Loucy (cell line): ENCODE measurements around the gene CBFB.

ENCODE experiments used
- H2AFZ ChIP-seq: fragments of 200-600 bp; sonication (generic); 2 replicates; pipeline ENCODE4 v1.6.0; 2016; ENCODE audit warnings: antibody characterized with exemption, mild to moderate bottlenecking, low read length, moderate library complexity
- H3F3A ChIP-seq: fragments of 200-600 bp; 2 replicates; pipeline ENCODE4 v1.6.0; 2016; ENCODE audit warnings: antibody characterized with exemption, low read depth, mild to moderate bottlenecking
- H3K27me3 ChIP-seq: fragments of 200-600 bp; sonication (generic); 2 replicates; pipeline ENCODE4 v1.6.1; 2014; ENCODE audit warnings: low read length, mild to moderate bottlenecking; ENCODE audit not compliant: insufficient read depth, poor library complexity, severe bottlenecking
- H3K36me3 ChIP-seq: fragments of 200-600 bp; sonication (generic); 2 replicates; pipeline ENCODE4 v1.6.1; 2016; ENCODE audit warnings: low read length; ENCODE audit not compliant: insufficient read depth
- H3K4me1 ChIP-seq: fragments of 200-600 bp; sonication (generic); 2 replicates; pipeline ENCODE4 v1.5.1; 2014; ENCODE audit warnings: low read length, mild to moderate bottlenecking; ENCODE audit not compliant: insufficient read depth, poor library complexity, severe bottlenecking
- H3K4me2 ChIP-seq: fragments of 200-600 bp; sonication (generic); 2 replicates; pipeline ENCODE4 v1.6.0; 2014; ENCODE audit warnings: antibody characterized with exemption, low read length, low read depth, mild to moderate bottlenecking; ENCODE audit not compliant: poor library complexity, severe bottlenecking
- H3K4me3 ChIP-seq: fragments of 200-600 bp; sonication (generic); 2 replicates; pipeline ENCODE4 v1.5.1; 2014; ENCODE audit warnings: low read length, mild to moderate bottlenecking, mixed read lengths; ENCODE audit not compliant: poor library complexity, severe bottlenecking
- H3K79me2 ChIP-seq: fragments of 200-600 bp; sonication (generic); 2 replicates; pipeline ENCODE4 v1.6.1; 2014; ENCODE audit warnings: low read length; ENCODE audit not compliant: insufficient read depth
- H3K9ac ChIP-seq: fragments of 200-600 bp; sonication (generic); 2 replicates; pipeline ENCODE4 v1.6.0; 2014; ENCODE audit warnings: mild to moderate bottlenecking, low read depth, low read length, moderate library complexity; ENCODE audit not compliant: poor library complexity, severe bottlenecking
- H3K9me2 ChIP-seq: fragments of 200-600 bp; sonication (generic); replicated peaks from 2 replicates; pipeline ENCODE4 v1.6.1; 2016; ENCODE audit warnings: low read depth, low read length, mixed read lengths
- H3K9me3 ChIP-seq: fragments of 200-600 bp; sonication (generic); 2 replicates; pipeline ENCODE4 v1.6.1; 2014; ENCODE audit warnings: mild to moderate bottlenecking, antibody characterized with exemption, low read length, low read depth; ENCODE audit not compliant: insufficient read depth
- H4K20me1 ChIP-seq: fragments of 200-600 bp; sonication (generic); 2 replicates; pipeline ENCODE4 v1.6.0; 2014; ENCODE audit warnings: antibody characterized with exemption, low read length, mild to moderate bottlenecking; ENCODE audit not compliant: insufficient read depth, poor library complexity, severe bottlenecking
- CTCF ChIP-seq: fragments of 200-600 bp; sonication (generic); conservative IDR thresholded peaks from 2 replicates; pipeline ENCODE4 v1.5.1; 2014; ENCODE audit warnings: mild to moderate bottlenecking, antibody characterized with exemption, low read length
- EZH2phosphoT487 ChIP-seq: fragments of 200-600 bp; IDR thresholded peaks from 2 replicates; pipeline ENCODE4 v1.6.1; 2018; ENCODE audit warnings: antibody characterized with exemption, mild to moderate bottlenecking, moderate library complexity, borderline replicate concordance

The CBFB gene

GRCh38 chr16:66996324-66996982 is 32.5 kb upstream of the CBFB start:
- Histone ChIP-seq H4K20me1 (no peaks in the 10 kb centered on the region), H2AFZ (no peak overlapping the region), H3K36me3 (no peaks in the 10 kb centered on the region), H3K27me3 (no peaks in the 10 kb centered on the region), H3F3A (no peaks in the 10 kb centered on the region), H3K9ac (no peak overlapping the region), H3K9me3 (no peaks in the 10 kb centered on the region), H3K4me3 (no peak overlapping the region), H3K4me1 (no peaks in the 10 kb centered on the region), H3K9me2 (no peaks in the 10 kb centered on the region), H3K4me2 (no peak overlapping the region), H3K79me2 (no peaks in the 10 kb centered on the region)
- TF ChIP-seq EZH2phosphoT487, result no peak
- TF ChIP-seq CTCF, result no peak

GRCh38 chr16:66996983-66997358 is 32.0 kb upstream of the CBFB start:
- no peak overlapping the region for H3K4me3 ChIP-seq
- no peaks in the 10 kb centered on the region for H3K79me2 ChIP-seq
- no peaks in the 10 kb centered on the region for H3K36me3 ChIP-seq
- H3F3A ChIP-seq, result no peaks in the 10 kb centered on the region
- H3K9me3 ChIP-seq, result no peaks in the 10 kb centered on the region
- TF ChIP-seq CTCF (no peak), EZH2phosphoT487 (no peak)
- no peak overlapping the region for H2AFZ ChIP-seq
- H3K9me2 ChIP-seq, result no peaks in the 10 kb centered on the region
- H4K20me1 ChIP-seq, result no peaks in the 10 kb centered on the region
- no peaks in the 10 kb centered on the region for H3K4me1 ChIP-seq
- no peak overlapping the region for H3K9ac ChIP-seq
- no peak overlapping the region for H3K4me2 ChIP-seq
- H3K27me3 ChIP-seq, result no peaks in the 10 kb centered on the region

GRCh38 chr16:67000384-67001351 is 28.3 kb upstream of the CBFB start:
- no peaks in the 10 kb centered on the region for H3F3A ChIP-seq
- H3K4me3 ChIP-seq, result no peak overlapping the region
- no peaks in the 10 kb centered on the region for H3K79me2 ChIP-seq
- no peaks in the 10 kb centered on the region for H3K36me3 ChIP-seq
- H4K20me1 ChIP-seq, result no peaks in the 10 kb centered on the region
- no peaks in the 10 kb centered on the region for H3K9me2 ChIP-seq
- H2AFZ ChIP-seq, result no peak overlapping the region
- no peak overlapping the region for H3K9ac ChIP-seq
- no peak overlapping the region for H3K4me2 ChIP-seq
- no peak for TF ChIP-seq CTCF
- no peaks in the 10 kb centered on the region for H3K4me1 ChIP-seq
- H3K27me3 ChIP-seq, result no peaks in the 10 kb centered on the region
- no peaks in the 10 kb centered on the region for H3K9me3 ChIP-seq
